Endothelial cell of umbilical vein (primary cell): ENCODE data around the gene LCN2. TPM values are rescaled to one million over a fixed set of nuclear protein-coding genes. Genes with fewer than 3 reads are reported as not detected.

Experiments used
- BruUV-seq: library from RNA; stranded (reverse); fragments of 400-500 nt; replicated peaks from 2 replicates; lab custom pipeline; 2021; lab: Mats Ljungman, UMichigan
- CTCF ChIA-PET: fragments of 300-600, 350-600 bp; sonication (Branson Sonifier 250); formaldehyde crosslinking; loops from one replicate; lab custom pipeline; 2021; ENCODE audit warnings: antibody characterized with exemption, inconsistent platforms; lab: Charles Lee
- POLR2A ChIA-PET: fragments of 300-600, 350-600 bp; sonication (Branson Sonifier 250); formaldehyde crosslinking; loops from one replicate; lab custom pipeline; 2021; ENCODE audit warnings: antibody characterized with exemption, inconsistent platforms; lab: Charles Lee
- DNase-seq: peaks from one replicate; pipeline ENCODE4 v3.0.0-alpha.2; 2011; ENCODE audit warnings: low read depth, low spot score
- FAIRE-seq: peaks from 2 replicates; lab custom pipeline; 2011; peaks lifted over from hg19 to GRCh38; lab: Jason Lieb, UNC
- H2AFZ ChIP-seq: 2 replicates; pipeline ENCODE4 v1.6.0; 2012; ENCODE audit warnings: low read depth, low read length, control low read depth, inconsistent platforms
- H3K27ac ChIP-seq: 2 replicates; pipeline ENCODE4 v1.5.1; 2011; ENCODE audit warnings: low read depth, mild to moderate bottlenecking, control low read depth, low read length, moderate library complexity; ENCODE audit not compliant: insufficient read depth
- H3K27me3 ChIP-seq, 2 experiments: 2 replicates each; pipeline versions ENCODE4 v1.6.0 to v1.6.1; 2011; ENCODE audit warnings: low read length in 2 of 2, mixed read lengths in 1 of 2; ENCODE audit not compliant: control insufficient read depth in 2 of 2, insufficient read depth in 2 of 2
- H3K36me3 ChIP-seq, 2 experiments: 2 replicates in 1 of 2; 3 replicates in 1 of 2; pipeline ENCODE4 v1.5.1; 2011; ENCODE audit warnings: low read length in 2 of 2, mild to moderate bottlenecking in 1 of 2, moderate library complexity in 1 of 2; ENCODE audit not compliant: control insufficient read depth in 2 of 2, insufficient read depth in 2 of 2; ENCODE audit errors: extremely low read depth in 1 of 2
- H3K4me1 ChIP-seq: 3 replicates; pipeline ENCODE4 v1.5.1; 2011; ENCODE audit warnings: mild to moderate bottlenecking, low read length; ENCODE audit not compliant: control insufficient read depth, insufficient read depth; ENCODE audit errors: extremely low read depth
- H3K4me2 ChIP-seq: 2 replicates; pipeline ENCODE4 v1.6.1; 2011; ENCODE audit warnings: low read length, control low read depth, mixed read lengths; ENCODE audit not compliant: insufficient read depth
- H3K4me3 ChIP-seq, 3 experiments: fragments of 200-600 bp in 1 of 3; sonication (generic), shearing (Covaris generic) in 1 of 3; replicated peaks in 1 of 3; 2 replicates each; pipeline ENCODE4 v1.5.1; 2011 to 2016; ENCODE audit warnings: control low read depth in 3 of 3, low read length in 3 of 3, mild to moderate bottlenecking in 2 of 3, inconsistent platforms in 1 of 3, low read depth in 1 of 3, moderate library complexity in 1 of 3; ENCODE audit not compliant: insufficient read depth in 1 of 3
- H3K79me2 ChIP-seq: 2 replicates; pipeline ENCODE4 v1.6.0; 2012; ENCODE audit warnings: low read length, inconsistent platforms; ENCODE audit not compliant: control insufficient read depth, insufficient read depth
- H3K9ac ChIP-seq: replicated peaks from 2 replicates; pipeline ENCODE3; 2011; ENCODE audit warnings: low read length, control low read depth; ENCODE audit not compliant: insufficient read depth; ENCODE audit errors: extremely low read depth
- H3K9me1 ChIP-seq: replicated peaks from 3 replicates; pipeline ENCODE4 v1.6.0; 2011; ENCODE audit warnings: mild to moderate bottlenecking, low read length; ENCODE audit not compliant: control insufficient read depth, insufficient read depth; ENCODE audit errors: extremely low read depth
- H3K9me3 ChIP-seq: replicated peaks from 2 replicates; pipeline ENCODE4 v1.5.1; 2012; ENCODE audit warnings: low read length, inconsistent platforms; ENCODE audit not compliant: control insufficient read depth, insufficient read depth
- H4K20me1 ChIP-seq: replicated peaks from 2 replicates; pipeline ENCODE3; 2011; ENCODE audit warnings: mild to moderate bottlenecking, low read length; ENCODE audit not compliant: control insufficient read depth, insufficient read depth; ENCODE audit errors: extremely low read depth
- CTCF ChIP-seq, 2 donors: IDR thresholded peaks; 1 replicate in 1 of 2; 2 replicates in 1 of 2; pipeline ENCODE4 v1.5.1; 2011; ENCODE audit warnings: low read length in 2 of 2, mild to moderate bottlenecking in 2 of 2, moderate library complexity in 2 of 2, control low read depth in 1 of 2, inconsistent platforms in 1 of 2, low read depth in 1 of 2; ENCODE audit not compliant: insufficient read depth in 1 of 2; ENCODE audit errors: extremely low read depth in 1 of 2
- EZH2 ChIP-seq: IDR thresholded peaks from 2 replicates; pipeline ENCODE4 v1.6.1; 2012; ENCODE audit warnings: borderline replicate concordance, low read depth, mild to moderate bottlenecking, moderate library complexity, low read length, inconsistent platforms; ENCODE audit not compliant: severe bottlenecking
- FOS ChIP-seq: IDR thresholded peaks from 2 replicates; pipeline ENCODE4 v1.6.1; 2011; ENCODE audit warnings: mild to moderate bottlenecking, low read length, moderate library complexity, borderline replicate concordance; ENCODE audit not compliant: insufficient read depth
- GATA2 ChIP-seq: IDR thresholded peaks from 2 replicates; pipeline ENCODE4 v1.7.0; 2011; ENCODE audit warnings: low read depth, mild to moderate bottlenecking, moderate library complexity, mixed read lengths, low read length; ENCODE audit not compliant: insufficient read length, insufficient read depth
- JUN ChIP-seq: IDR thresholded peaks from 2 replicates; pipeline ENCODE4 v1.6.1; 2011; ENCODE audit warnings: borderline replicate concordance, low read depth; ENCODE audit not compliant: insufficient read length, insufficient read depth
- MAX ChIP-seq: IDR thresholded peaks from 2 replicates; pipeline ENCODE4 v1.6.1; 2011; ENCODE audit not compliant: insufficient read depth, insufficient read length
- MYC ChIP-seq: IDR thresholded peaks from one replicate; pipeline ENCODE4 v1.6.1; 2011; ENCODE audit warnings: mild to moderate bottlenecking, low read depth, low read length
- POLR2A ChIP-seq: IDR thresholded peaks from 2 replicates; pipeline ENCODE4 v1.6.1; 2012; ENCODE audit warnings: low read depth, mild to moderate bottlenecking, control low read depth, low read length
- POLR2AphosphoS5 ChIP-seq: IDR thresholded peaks from 2 replicates; pipeline ENCODE4 v1.6.1; 2012; ENCODE audit warnings: low read depth, mild to moderate bottlenecking, control low read depth, low read length, moderate library complexity; ENCODE audit not compliant: insufficient read depth
- dilution Hi-C: fragments of 300-500 bp; cut with MboI; formaldehyde crosslinking; loops from one replicate; pipeline ENCODE4 v1.15.0; 2019; ENCODE audit warnings: low sequenced_read_pairs; ENCODE audit not compliant: extremely low pct_ligation_motif_present
- intact Hi-C: fragments of 100-400 bp; cut with micrococcal nuclease; formaldehyde crosslinking; loops from one replicate; pipeline ENCODE4 v1.10.0; 2022
- polyA plus RNA-seq, 4 experiments: library from polyadenylated mRNA; depleted of rRNA in 3 of 4; stranded (reverse) in 3 of 4; unstranded in 1 of 4; fragments of >200 nt; gene quantifications; 2 replicates each; pipeline versions ENCODE4 v1.2.1 to v1.2.3, GENCODE V29; 2011 to 2012; ENCODE audit warnings: missing spikeins in 1 of 4
- total RNA-seq: library from RNA; stranded (reverse); gene quantifications from 2 replicates; pipeline ENCODE4 v1.2.3, GENCODE V29; 2021

Gene LCN2
- total and polyA plus RNA-seq, 2 donors (not counting 3 experiments of a cell fraction or from before 2014, with no cell fraction given) = not detected

- Histone ChIP-seq H3K9me1 (no peaks in the 10 kb centered on the region), H3K36me3 (peaks cover 8 to 45% of the 10 kb centered on the region in 2 experiments), H3K4me1 (no peaks in the 10 kb centered on the region), H2AFZ (no peak overlapping the region), H3K4me2 (no peak overlapping the region), H3K27me3 (no peaks in the 10 kb centered on the region), H3K9ac (no peak overlapping the region), H3K79me2 (no peaks in the 10 kb centered on the region), H3K27ac (no peak overlapping the region), H3K9me3 (no peaks in the 10 kb centered on the region), H4K20me1 (no peaks in the 10 kb centered on the region), H3K4me3 (no peak overlapping the region)
- POLR2A ChIA-PET = no interaction called here
- CTCF ChIA-PET = interaction anchor here (0.8 kb wide), 1 partner anchor 12 kb away, joined by 3 read pairs; no protein-coding TSS in a partner anchor
- DNase-seq (no peak), FAIRE-seq (no peak)
- dilution Hi-C loops = no loop called here
- no TSS peak for BruUV-seq
- intact Hi-C loops = no loop called here
- TF ChIP-seq POLR2A (no peak), GATA2 (no peak), FOS (no peak), MAX (no peak), CTCF (IDR thresholded peaks at IDR 0.05; ENCODE audit: extremely low read depth in 1 of 2, insufficient read depth in 1 of 2, low read depth in 1 of 2, low read length in 2 of 2) (no peak)
Measured at GRCh38 chr9:128169925-128170324, 20.7 kb downstream of the LCN2 start.

GRCh38 chr9:128174062-128174461 is 24.8 kb downstream of the LCN2 start:
- H3K4me3 ChIP-seq = no peak overlapping the region
- FAIRE-seq (no peak), DNase-seq (no peak)
- TF ChIP-seq POLR2AphosphoS5 (no peak), EZH2 (no peak), CTCF (IDR thresholded peaks at IDR 0.05; ENCODE audit: extremely low read depth in 1 of 2, insufficient read depth in 1 of 2, low read depth in 1 of 2, low read length in 2 of 2) (no peak), GATA2 (no peak), JUN (no peak), FOS (no peak), MYC (no peak), MAX (no peak), POLR2A (no peak)
- H3K36me3 ChIP-seq = peaks cover 23 to 48% of the 10 kb centered on the region in 2 experiments
- ChIA-PET POLR2A (no interaction called here), CTCF (no interaction called here)
- no peaks in the 10 kb centered on the region for H3K9me1 ChIP-seq
- H3K4me2 ChIP-seq = no peak overlapping the region
- no peak overlapping the region for H3K27ac ChIP-seq
- H4K20me1 ChIP-seq = no peaks in the 10 kb centered on the region
- H2AFZ ChIP-seq = no peak overlapping the region
- BruUV-seq = no TSS peak
- H3K4me1 ChIP-seq = no peaks in the 10 kb centered on the region
- no peaks in the 10 kb centered on the region for H3K79me2 ChIP-seq
- no peak overlapping the region for H3K9ac ChIP-seq
- intact Hi-C loops (no loop called here), dilution Hi-C loops (no loop called here)
- H3K27me3 ChIP-seq = no peaks in the 10 kb centered on the region
- no peaks in the 10 kb centered on the region for H3K9me3 ChIP-seq
